K562 (cell line): Measurements from ENCODE around the gene TMEM270. TPM values are rescaled to one million over a fixed set of nuclear protein-coding genes. Genes with fewer than 3 reads are reported as not detected.

Experiments
- ATAC-seq: fragments of 200-7000 bp; cut with Tn5 transposase; 3 replicates; pipeline ENCODE4 v1.9.1; 2020; ENCODE audit warnings: moderate library complexity
- BruUV-seq: library from RNA; stranded (reverse); fragments of 400-500 nt; replicated peaks from 2 replicates; lab custom pipeline; 2021; lab: Mats Ljungman, UMichigan
- CTCF ChIA-PET: fragments of 300-600 bp; formaldehyde crosslinking; extraction: SDS; loops from one replicate; lab custom pipeline; 2021; ENCODE audit warnings: low intra/inter-chr PET ratio; lab: Yijun Ruan, JAX
- POLR2A ChIA-PET: fragments of 300-600, 350-650 bp; sonication (Branson Sonifier 250); formaldehyde crosslinking; extraction: SDS; loops from one replicate; lab custom pipeline; 2021; ENCODE audit warnings: antibody characterized with exemption, inconsistent platforms; lab: Yijun Ruan, JAX
- DNase-seq, 4 experiments: peaks; one replicate each; pipeline versions ENCODE4 v3.0.0 to v3.0.0-alpha.2; 2011 to 2018; ENCODE audit warnings: low spot score in 3 of 4, mixed read lengths in 3 of 4; ENCODE audit errors: extremely low read depth in 1 of 4
- FAIRE-seq: peaks from 2 replicates; lab custom pipeline; 2011; peaks lifted over from hg19 to GRCh38; lab: Jason Lieb, UNC
- H2AFZ ChIP-seq: 2 replicates; pipeline ENCODE4 v1.6.0; 2011; ENCODE audit warnings: low read depth, low read length, control low read depth, inconsistent platforms
- H3K27ac ChIP-seq: fragments of 200-600 bp; 3 replicates; pipeline ENCODE4 v1.8.0; 2011; ENCODE audit warnings: low read depth, mild to moderate bottlenecking, control low read depth, inconsistent platforms, low read length, moderate library complexity, mixed read lengths; ENCODE audit errors: extremely low read depth
- H3K27me3 ChIP-seq, 2 experiments: fragments of 300-600 bp in 1 of 2; 2 replicates in 1 of 2; 3 replicates in 1 of 2; pipeline versions ENCODE4 v1.6.0 to v1.8.0; 2011; ENCODE audit warnings: inconsistent platforms in 2 of 2, low read length in 2 of 2, mild to moderate bottlenecking in 1 of 2, mixed read lengths in 1 of 2, moderate library complexity in 1 of 2; ENCODE audit not compliant: control insufficient read depth in 2 of 2, insufficient read depth in 2 of 2
- H3K36me3 ChIP-seq: fragments of 300-600 bp; 3 replicates; pipeline ENCODE4 v1.8.0; 2011; ENCODE audit warnings: mild to moderate bottlenecking, low read length, inconsistent platforms; ENCODE audit not compliant: control insufficient read depth, insufficient read depth
- H3K4me1 ChIP-seq, 2 experiments: fragments of 200-600 bp in 1 of 2; replicated peaks in 1 of 2; 2 replicates in 1 of 2; 3 replicates in 1 of 2; pipeline versions ENCODE4 v1.5.1 to v1.8.0; 2011; ENCODE audit warnings: inconsistent platforms in 2 of 2, low read length in 2 of 2, mild to moderate bottlenecking in 1 of 2, mixed read lengths in 1 of 2, moderate library complexity in 1 of 2; ENCODE audit not compliant: control insufficient read depth in 2 of 2, insufficient read depth in 2 of 2
- H3K4me2 ChIP-seq: 2 replicates; pipeline ENCODE4 v1.6.1; 2011; ENCODE audit warnings: low read length, control low read depth, inconsistent platforms, mixed read lengths; ENCODE audit not compliant: insufficient read depth
- H3K4me3 ChIP-seq: fragments of 200-600 bp; sonication (generic), shearing (Covaris generic); 2 replicates; pipeline ENCODE4 v1.5.1; 2016; ENCODE audit warnings: control low read depth, inconsistent platforms
- H3K79me2 ChIP-seq: fragments of 200-600 bp; 3 replicates; pipeline ENCODE4 v1.8.0; 2011; ENCODE audit warnings: low read length, inconsistent platforms; ENCODE audit not compliant: control insufficient read depth, insufficient read depth
- H3K9ac ChIP-seq, 2 experiments: 2 replicates each; pipeline versions ENCODE4 v1.6.0 to v1.6.1; 2011; ENCODE audit warnings: low read depth in 2 of 2, low read length in 2 of 2, control low read depth in 1 of 2, inconsistent platforms in 1 of 2, mild to moderate bottlenecking in 1 of 2, mixed read lengths in 1 of 2; ENCODE audit not compliant: insufficient read depth in 1 of 2
- H3K9me1 ChIP-seq: one replicate; pipeline ENCODE4 v1.6.0; 2011; ENCODE audit warnings: inconsistent platforms, mild to moderate bottlenecking, low read length, moderate library complexity; ENCODE audit not compliant: control insufficient read depth, insufficient read depth
- H3K9me3 ChIP-seq: replicated peaks from 2 replicates; pipeline ENCODE4 v1.5.1; 2011; ENCODE audit warnings: low read depth, low read length, inconsistent platforms; ENCODE audit not compliant: control insufficient read depth, insufficient read depth
- H4K20me1 ChIP-seq: replicated peaks from 2 replicates; pipeline ENCODE4 v1.6.1; 2011; ENCODE audit warnings: low read length, inconsistent platforms, mixed read lengths; ENCODE audit not compliant: control insufficient read depth, insufficient read depth
- CREB1 ChIP-seq, 2 experiments: sonication (generic) in 1 of 2; formaldehyde crosslinking in 1 of 2; IDR thresholded peaks; 2 replicates each; pipeline versions ENCODE4 v1.6.1 to v1.8.0; 2012 to 2022; ENCODE audit warnings: inconsistent platforms in 1 of 2, mild to moderate bottlenecking in 1 of 2, missing genetic modification reagents in 1 of 2, moderate library complexity in 1 of 2
- DMBX1 ChIP-seq: fragments of 250-450 bp; sonication (Bioruptor Pico); IDR thresholded peaks from 2 replicates; pipeline ENCODE4 v1.8.0; 2022; ENCODE audit warnings: inconsistent platforms, mild to moderate bottlenecking, moderate library complexity, borderline replicate concordance
- MYNN ChIP-seq, 2 experiments: sonication (generic); formaldehyde crosslinking in 1 of 2; IDR thresholded peaks; 2 replicates each; pipeline versions ENCODE4 v1.5.0 to v1.6.1; 2016 to 2020; ENCODE audit warnings: antibody characterized with exemption in 1 of 2, missing genetic modification reagents in 1 of 2
- NFE2 ChIP-seq: IDR thresholded peaks from 2 replicates; pipeline ENCODE4 v1.6.1; 2014; ENCODE audit warnings: antibody characterized with exemption, low read depth
- NR2C1 ChIP-seq, 2 experiments: fragments of 450-650 bp; IDR thresholded peaks; 2 replicates each; pipeline ENCODE4 v1.6.1; 2017; ENCODE audit warnings: mild to moderate bottlenecking in 2 of 2, antibody characterized with exemption in 1 of 2, inconsistent platforms in 1 of 2, missing compliant biosample characterization in 1 of 2, missing genetic modification characterization in 1 of 2
- ZNF134 ChIP-seq: fragments of 250-450 bp; sonication (Bioruptor Pico); conservative IDR thresholded peaks from 2 replicates; pipeline ENCODE4 v1.4.0; 2020
- ZNF444 ChIP-seq: fragments of 250-450 bp; sonication (Bioruptor Pico); IDR thresholded peaks from 2 replicates; pipeline ENCODE4 v1.4.0; 2020; ENCODE audit warnings: mild to moderate bottlenecking, moderate library complexity
- ZNF696 ChIP-seq: fragments of 250-450 bp; sonication (Bioruptor Pico); conservative IDR thresholded peaks from 2 replicates; pipeline ENCODE4 v1.4.0; 2020; ENCODE audit warnings: mild to moderate bottlenecking, moderate library complexity
- WGBS: fragments of 100-300 bp; shearing (Covaris generic); methylation state at CpG from one replicate; pipeline ENCODE4 v1.1.6; 2016; ENCODE audit warnings: low coverage, mixed read lengths; ENCODE audit not compliant: insufficient coverage; ENCODE audit errors: missing lambda C conversion rate; 5-methylcytosine and 5-hydroxymethylcytosine counted together
- in situ Hi-C: fragments of 300-500 bp; cut with MboI; formaldehyde crosslinking; loops from 4 replicates; pipeline ENCODE4 v1.15.0; 2018; ENCODE audit warnings: inconsistent platforms, mixed read lengths
- intact Hi-C: fragments of 100-400 bp; cut with micrococcal nuclease; formaldehyde crosslinking; loops from 2 replicates; pipeline ENCODE4 v1.14.2; 2022
- polyA plus RNA-seq, 8 experiments: library from polyadenylated mRNA; depleted of rRNA in 4 of 8; stranded (reverse) in 5 of 8; unstranded in 3 of 8; fragments of >200 nt; fragmentation: Nextera tagmentation in 2 of 8; fragmentation: Illumina TruSeq in 1 of 8; extraction: Ambion mirVana in 2 of 8; extraction: Trizol in 1 of 8; gene quantifications; 2 replicates each; pipeline versions ENCODE4 v1.2.1 to v1.2.3, GENCODE V29; 2011 to 2014; ENCODE audit warnings: inconsistent platforms in 1 of 8, missing spikeins in 1 of 8
- total RNA-seq, 7 experiments: library from RNA; depleted of rRNA in 6 of 7; stranded (reverse); fragments of >200 nt in 6 of 7; fragmentation: Illumina TruSeq in 2 of 7; extraction: Trizol in 2 of 7; gene quantifications; 2 replicates each; pipeline versions ENCODE4 v1.2.1 to v1.2.3, GENCODE V29; 2011 to 2021; ENCODE audit warnings: low replicate concordance in 1 of 7
- TF ChIP-seq, protein P1 (sequence below): fragments of 450-650 bp; IDR thresholded peaks from 2 replicates; pipeline ENCODE4 v1.7.0; 2016; ENCODE audit warnings: borderline replicate concordance
- TF ChIP-seq, protein P2 (sequence below): fragments of 250-450 bp; sonication (Bioruptor Pico); IDR thresholded peaks from 2 replicates; pipeline ENCODE4 v1.5.0; 2020; ENCODE audit warnings: mild to moderate bottlenecking, borderline replicate concordance
- TF ChIP-seq, protein P3 (sequence below): sonication (generic); formaldehyde crosslinking; IDR thresholded peaks from 2 replicates; pipeline ENCODE4 v1.8.1; 2022; ENCODE audit warnings: missing genetic modification reagents
- TF ChIP-seq, protein P4 (sequence below): conservative IDR thresholded peaks from 2 replicates; pipeline ENCODE4 v1.6.1; 2011; ENCODE audit warnings: low read depth, mild to moderate bottlenecking, low read length; ENCODE audit not compliant: control insufficient read depth

Gene TMEM270
- total and polyA plus RNA-seq, 9 of the 15 experiments (the other 6 are each of a cell fraction or from before 2014, with no cell fraction given), result not detected

DNA sequence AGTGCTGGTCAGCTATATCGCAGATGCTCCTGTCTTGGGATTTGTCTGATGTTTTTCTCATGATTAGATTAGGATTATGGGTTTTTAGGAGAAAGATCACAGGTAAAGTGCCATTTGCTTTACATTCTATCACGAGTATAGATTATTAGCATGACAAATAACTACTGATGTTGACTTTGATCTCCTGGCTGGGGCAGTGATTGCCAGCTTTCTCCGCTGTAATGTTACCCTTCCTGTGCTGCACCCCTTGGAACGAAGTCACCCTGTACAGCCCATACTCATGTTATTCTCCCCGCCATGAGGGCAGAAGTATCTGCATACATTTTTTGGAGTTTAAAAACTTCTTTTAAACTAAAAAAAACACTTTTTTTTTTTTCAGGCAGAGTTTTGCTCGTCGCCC, 40.9 kb upstream of the TMEM270 start:
- no peak overlapping the region for H3K27ac ChIP-seq
- DNase-seq (no peak), ATAC-seq (no peak), FAIRE-seq (no peak)
- POLR2A ChIA-PET, result no interaction called here
- no peak overlapping the region for H3K4me2 ChIP-seq
- no peak for TF ChIP-seq NFE2
- TF ChIP-seq ZNF696 (CRISPR knock-in tag), result no peak
- no peak for TF ChIP-seq ZNF134 (CRISPR knock-in tag)
- no peak for TF ChIP-seq NR2C1 (IDR thresholded peaks at IDR 0.05)
- no peak for TF ChIP-seq NR2C1 (tag; IDR thresholded peaks at IDR 0.05)
- TF ChIP-seq, protein P1, sequence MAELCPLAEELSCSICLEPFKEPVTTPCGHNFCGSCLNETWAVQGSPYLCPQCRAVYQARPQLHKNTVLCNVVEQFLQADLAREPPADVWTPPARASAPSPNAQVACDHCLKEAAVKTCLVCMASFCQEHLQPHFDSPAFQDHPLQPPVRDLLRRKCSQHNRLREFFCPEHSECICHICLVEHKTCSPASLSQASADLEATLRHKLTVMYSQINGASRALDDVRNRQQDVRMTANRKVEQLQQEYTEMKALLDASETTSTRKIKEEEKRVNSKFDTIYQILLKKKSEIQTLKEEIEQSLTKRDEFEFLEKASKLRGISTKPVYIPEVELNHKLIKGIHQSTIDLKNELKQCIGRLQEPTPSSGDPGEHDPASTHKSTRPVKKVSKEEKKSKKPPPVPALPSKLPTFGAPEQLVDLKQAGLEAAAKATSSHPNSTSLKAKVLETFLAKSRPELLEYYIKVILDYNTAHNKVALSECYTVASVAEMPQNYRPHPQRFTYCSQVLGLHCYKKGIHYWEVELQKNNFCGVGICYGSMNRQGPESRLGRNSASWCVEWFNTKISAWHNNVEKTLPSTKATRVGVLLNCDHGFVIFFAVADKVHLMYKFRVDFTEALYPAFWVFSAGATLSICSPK, result no peak
- no peak for TF ChIP-seq CREB1 (IDR thresholded peaks at IDR 0.05)
- no peak for TF ChIP-seq CREB1 (CRISPR knock-in tag; IDR thresholded peaks at IDR 0.05)
- TF ChIP-seq, protein P2, sequence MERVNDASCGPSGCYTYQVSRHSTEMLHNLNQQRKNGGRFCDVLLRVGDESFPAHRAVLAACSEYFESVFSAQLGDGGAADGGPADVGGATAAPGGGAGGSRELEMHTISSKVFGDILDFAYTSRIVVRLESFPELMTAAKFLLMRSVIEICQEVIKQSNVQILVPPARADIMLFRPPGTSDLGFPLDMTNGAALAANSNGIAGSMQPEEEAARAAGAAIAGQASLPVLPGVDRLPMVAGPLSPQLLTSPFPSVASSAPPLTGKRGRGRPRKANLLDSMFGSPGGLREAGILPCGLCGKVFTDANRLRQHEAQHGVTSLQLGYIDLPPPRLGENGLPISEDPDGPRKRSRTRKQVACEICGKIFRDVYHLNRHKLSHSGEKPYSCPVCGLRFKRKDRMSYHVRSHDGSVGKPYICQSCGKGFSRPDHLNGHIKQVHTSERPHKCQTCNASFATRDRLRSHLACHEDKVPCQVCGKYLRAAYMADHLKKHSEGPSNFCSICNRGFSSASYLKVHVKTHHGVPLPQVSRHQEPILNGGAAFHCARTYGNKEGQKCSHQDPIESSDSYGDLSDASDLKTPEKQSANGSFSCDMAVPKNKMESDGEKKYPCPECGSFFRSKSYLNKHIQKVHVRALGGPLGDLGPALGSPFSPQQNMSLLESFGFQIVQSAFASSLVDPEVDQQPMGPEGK (CRISPR knock-in tag), result no peak
- no peak for TF ChIP-seq ZNF444 (CRISPR knock-in tag)
- TF ChIP-seq, protein P3, sequence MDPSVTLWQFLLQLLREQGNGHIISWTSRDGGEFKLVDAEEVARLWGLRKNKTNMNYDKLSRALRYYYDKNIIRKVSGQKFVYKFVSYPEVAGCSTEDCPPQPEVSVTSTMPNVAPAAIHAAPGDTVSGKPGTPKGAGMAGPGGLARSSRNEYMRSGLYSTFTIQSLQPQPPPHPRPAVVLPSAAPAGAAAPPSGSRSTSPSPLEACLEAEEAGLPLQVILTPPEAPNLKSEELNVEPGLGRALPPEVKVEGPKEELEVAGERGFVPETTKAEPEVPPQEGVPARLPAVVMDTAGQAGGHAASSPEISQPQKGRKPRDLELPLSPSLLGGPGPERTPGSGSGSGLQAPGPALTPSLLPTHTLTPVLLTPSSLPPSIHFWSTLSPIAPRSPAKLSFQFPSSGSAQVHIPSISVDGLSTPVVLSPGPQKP (CRISPR knock-in tag), result no peak
- TF ChIP-seq MYNN (IDR thresholded peaks at IDR 0.05), result no peak
- TF ChIP-seq MYNN (CRISPR knock-in tag; IDR thresholded peaks at IDR 0.05), result no peak
- TF ChIP-seq DMBX1 (CRISPR knock-in tag), result no peak
- TF ChIP-seq, protein P4, sequence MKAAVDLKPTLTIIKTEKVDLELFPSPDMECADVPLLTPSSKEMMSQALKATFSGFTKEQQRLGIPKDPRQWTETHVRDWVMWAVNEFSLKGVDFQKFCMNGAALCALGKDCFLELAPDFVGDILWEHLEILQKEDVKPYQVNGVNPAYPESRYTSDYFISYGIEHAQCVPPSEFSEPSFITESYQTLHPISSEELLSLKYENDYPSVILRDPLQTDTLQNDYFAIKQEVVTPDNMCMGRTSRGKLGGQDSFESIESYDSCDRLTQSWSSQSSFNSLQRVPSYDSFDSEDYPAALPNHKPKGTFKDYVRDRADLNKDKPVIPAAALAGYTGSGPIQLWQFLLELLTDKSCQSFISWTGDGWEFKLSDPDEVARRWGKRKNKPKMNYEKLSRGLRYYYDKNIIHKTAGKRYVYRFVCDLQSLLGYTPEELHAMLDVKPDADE, result no peak
- H3K4me1 ChIP-seq, result peaks cover 22 to 23% of the 10 kb centered on the region in 2 experiments
- in situ Hi-C loops (no loop called here), intact Hi-C loops (no loop called here)
- H3K79me2 ChIP-seq, result no peaks in the 10 kb centered on the region
- CTCF ChIA-PET, result no interaction called here
- WGBS, result 73% methylated on average over 7 of the region's 7 CpGs
- H3K9ac ChIP-seq, result no peak overlapping the region
- H3K4me3 ChIP-seq, result no peak overlapping the region
- no peak overlapping the region for H2AFZ ChIP-seq
- no peaks in the 10 kb centered on the region for H3K9me3 ChIP-seq
- no peaks in the 10 kb centered on the region for H4K20me1 ChIP-seq
- BruUV-seq, result no TSS peak
- no peaks in the 10 kb centered on the region for H3K36me3 ChIP-seq
- H3K9me1 ChIP-seq, result no peaks in the 10 kb centered on the region
- no peaks in the 10 kb centered on the region for H3K27me3 ChIP-seq
